Putamen (tissue), 1 donor: ENCODE data around the gene GPR37.

Experiments used
- DNase-seq: peaks from one replicate; pipeline ENCODE4 v3.0.0-alpha.2; 2016; ENCODE audit warnings: low spot score

The GPR37 gene

DNA sequence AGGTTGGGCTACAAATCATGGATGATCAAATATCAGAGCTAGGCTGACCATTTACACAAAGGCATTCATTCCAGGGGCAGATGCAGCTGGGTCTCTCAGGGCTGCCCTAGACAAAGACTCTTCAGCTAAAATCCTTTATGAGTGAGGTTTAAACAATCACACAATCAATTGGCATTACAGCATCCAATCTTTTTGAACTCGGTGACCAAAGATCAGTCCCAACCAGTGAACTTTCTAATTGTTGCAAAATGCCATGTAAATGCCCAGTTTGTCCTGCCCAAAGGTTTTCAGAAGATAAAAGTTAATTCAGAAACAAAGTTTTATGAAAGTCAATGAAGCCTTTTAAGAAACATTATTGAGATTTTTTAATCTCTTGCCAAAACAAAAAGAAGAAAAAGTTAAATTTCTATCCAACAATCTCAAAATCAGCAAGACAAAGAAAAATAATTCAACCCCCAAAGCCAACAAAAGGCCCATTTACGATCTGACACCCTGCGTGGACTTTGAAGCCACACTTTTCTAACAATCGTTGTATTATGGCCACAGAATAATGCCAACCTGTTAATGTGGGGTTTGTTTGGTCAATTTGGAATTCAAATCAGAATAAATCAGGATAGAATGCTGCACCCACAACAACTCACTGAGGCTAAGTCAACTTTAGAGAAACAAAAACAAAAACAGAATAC is 40.9 kb downstream of the GPR37 start:
- DNase-seq, result peak; percentile 94

GRCh38 chr7:124724079-124724478 is 41.5 kb downstream of the GPR37 start:
- no peak for DNase-seq

- no peak for DNase-seq
These were observed 42.6 kb downstream of the GPR37 start for GRCh38 chr7:124723012-124723411.

GRCh38 chr7:124722292-124722691 is 43.3 kb downstream of the GPR37 start:
- no peak for DNase-seq

DNA sequence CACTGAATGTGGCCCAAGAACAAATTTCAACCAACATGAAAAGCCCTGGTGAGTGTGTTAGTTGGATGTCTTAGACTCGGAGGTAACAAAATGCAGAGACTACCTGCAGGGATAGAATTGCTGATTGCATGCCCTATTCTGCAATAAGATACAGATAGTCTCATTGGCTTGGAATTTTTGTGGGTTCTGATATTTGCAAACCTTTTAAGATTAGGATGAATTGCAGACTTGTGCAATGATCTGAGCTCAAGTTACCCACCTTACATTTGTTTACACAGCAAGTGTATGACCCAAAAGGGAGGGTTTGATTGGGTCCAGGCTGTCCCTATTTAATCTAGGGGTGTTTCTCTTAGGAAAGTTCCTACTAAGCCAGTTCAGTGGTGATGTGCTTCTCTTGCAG is 45.4 kb downstream of the GPR37 start:
- DNase-seq, result no peak

DNA sequence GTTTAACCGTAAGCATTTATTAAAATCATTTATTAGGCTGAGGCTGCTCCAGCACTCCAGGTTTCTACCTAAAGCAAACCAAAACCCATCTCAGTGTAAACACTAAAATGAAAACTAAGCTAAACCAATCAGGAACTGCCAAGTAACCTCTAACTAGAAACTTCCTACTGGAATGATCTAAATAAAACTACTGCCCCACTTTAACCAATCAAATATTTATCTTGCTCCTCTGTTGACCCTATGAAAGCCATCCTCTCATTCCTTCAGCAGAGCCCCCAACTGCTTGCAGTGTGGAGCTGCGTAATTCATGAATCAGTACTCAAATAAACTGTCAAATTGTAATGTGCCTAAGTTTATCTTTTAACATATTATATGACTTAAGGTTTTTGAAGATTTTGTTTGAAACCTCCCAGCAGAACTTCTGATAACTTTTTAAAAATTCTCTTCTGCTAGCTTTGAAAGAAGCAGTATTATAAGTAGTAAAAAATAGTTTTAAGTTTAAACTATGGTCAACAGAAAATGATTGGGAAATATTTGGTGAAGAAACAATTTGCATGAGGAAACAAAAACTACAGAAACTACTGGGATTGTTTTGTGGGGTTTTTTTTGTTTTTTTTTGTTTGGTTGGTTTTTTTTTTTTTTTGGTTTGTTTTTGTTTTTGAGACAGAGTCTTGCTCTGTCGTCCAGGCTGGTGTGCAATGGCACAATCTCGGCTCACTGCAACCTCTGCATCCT is 47.4 kb downstream of the GPR37 start:
- DNase-seq, result no peak

DNA sequence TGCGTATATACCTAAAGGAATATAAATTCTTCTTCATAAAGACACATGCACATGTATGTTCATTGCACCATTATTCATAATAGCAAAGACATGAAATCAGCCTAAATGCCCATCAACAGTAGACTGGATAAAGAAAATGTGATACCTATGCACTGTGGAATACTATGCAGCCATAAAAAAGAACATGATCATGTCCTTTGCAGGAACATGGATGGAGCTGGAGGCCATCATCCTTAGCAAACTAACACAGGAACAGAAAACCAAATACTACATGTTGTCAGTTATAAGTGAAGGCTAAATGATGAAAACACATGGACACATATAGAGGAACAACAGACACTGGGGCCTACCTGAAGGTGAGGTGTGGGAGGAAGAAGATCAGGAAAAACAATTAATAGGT is 48.7 kb downstream of the GPR37 start:
- DNase-seq, result no peak

DNA sequence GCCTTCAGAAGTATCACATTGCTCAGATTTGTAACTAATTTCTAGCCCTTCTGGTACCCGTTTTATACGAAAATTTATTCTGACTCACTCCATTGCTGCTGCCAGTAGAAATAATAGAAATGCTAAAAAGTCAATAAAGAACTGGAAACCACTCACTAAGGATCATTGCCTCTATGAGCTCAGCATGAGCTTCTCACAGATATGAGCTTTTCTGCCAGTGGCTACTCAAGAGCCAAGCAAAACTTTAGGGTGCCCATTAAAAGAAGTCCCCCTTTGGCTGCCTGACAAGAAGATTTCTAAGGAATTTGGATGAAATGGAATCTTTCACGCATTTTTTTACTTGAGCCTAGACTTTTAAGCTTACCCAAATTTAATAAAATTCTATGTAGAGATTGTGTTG is 52.5 kb downstream of the GPR37 start:
- no peak for DNase-seq

DNA sequence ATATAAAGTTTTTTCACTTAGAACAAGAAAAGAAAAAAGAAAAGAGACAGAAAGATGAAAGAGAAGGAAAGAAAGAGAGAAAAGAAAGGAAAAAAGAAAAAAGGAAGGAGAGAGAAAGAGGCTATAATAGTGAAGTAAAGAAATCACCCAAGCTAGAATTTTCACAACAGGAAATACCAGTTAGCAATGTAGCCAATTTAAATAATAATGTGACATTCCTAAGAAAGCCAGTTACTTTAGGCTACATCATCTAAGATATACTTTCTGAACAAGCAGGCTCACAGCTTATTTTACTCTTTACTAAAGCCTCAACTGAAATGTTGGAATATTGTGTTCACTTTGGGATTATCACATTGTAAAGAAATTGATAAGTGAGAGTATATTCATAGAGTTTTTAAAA is 53.6 kb downstream of the GPR37 start:
- DNase-seq, result no peak

DNA sequence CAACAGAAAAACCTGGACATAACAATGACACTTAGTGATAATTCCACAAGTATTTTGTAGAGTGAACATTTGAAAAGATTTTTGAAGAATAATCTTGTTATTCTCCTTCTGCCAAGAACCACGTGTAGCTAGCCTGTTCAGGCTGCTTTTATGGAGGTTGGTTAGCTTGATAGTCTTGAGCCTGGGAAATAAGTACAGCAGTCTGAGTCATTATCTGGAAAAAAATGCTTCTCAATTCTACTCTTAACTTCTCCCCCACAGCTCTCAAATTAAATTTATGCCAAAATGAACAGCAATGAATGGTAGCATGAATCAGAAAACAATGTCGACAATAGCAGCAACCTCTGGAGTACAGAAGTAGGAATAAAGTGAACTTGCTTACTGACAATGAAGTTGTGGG is 63.2 kb downstream of the GPR37 start:
- DNase-seq, result no peak

DNA sequence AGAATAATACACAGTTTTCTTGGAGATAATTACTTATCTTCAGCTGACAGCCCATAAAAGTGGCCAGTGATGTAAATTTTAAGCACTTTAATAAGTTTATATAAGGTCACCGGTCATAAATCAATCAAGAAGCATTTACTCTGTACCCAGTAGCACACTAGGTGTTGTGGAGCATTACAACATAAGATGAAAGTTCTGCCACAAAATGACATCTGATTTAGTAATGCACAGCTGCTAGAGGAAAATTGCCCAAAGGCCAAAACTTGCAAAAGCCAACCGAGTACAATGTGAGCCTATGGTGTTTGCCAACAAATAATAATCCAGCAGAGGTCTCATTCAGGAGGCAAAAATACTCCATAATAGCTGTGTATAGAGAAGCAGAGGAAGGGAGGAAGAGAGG is 63.6 kb downstream of the GPR37 start:
- peak; percentile 89 for DNase-seq

DNA sequence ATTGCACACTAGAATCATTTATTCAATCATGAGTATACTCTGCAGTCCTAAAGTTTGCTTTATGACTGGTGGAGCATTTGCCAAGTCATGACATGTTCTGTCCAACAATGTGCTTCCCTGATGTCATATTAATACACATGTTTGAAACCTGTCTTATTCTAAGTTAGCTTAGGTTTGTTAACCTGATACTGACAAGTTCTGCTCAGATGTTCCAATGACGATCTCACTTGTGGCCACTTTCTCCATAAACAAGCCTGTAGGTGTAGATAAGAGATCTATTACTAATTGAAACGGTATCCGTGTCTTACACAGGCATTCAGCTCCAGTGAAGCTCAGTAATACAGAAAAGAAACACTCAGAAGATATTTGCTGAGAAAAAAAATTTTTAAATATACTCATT is 64.9 kb downstream of the GPR37 start:
- DNase-seq, result no peak

DNA sequence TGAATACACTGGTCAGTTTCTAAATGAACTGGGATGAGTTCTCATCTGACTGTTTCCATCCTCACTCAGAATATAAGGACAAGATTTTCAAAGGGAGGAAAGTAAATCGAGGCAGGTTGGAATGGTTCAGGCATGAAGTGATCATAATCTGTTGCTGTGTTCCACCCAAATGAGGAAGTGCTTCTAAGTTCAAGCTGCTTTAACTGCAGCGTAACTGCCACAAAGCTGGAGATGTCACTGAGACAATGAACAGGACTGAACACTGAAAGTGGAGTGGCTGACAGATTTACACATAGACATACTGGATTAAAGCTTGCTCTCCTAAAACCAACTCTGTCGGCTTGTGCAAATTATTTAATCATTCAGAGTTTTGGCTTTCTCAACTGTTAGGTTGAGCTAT is 66.6 kb downstream of the GPR37 start:
- no peak for DNase-seq

DNA sequence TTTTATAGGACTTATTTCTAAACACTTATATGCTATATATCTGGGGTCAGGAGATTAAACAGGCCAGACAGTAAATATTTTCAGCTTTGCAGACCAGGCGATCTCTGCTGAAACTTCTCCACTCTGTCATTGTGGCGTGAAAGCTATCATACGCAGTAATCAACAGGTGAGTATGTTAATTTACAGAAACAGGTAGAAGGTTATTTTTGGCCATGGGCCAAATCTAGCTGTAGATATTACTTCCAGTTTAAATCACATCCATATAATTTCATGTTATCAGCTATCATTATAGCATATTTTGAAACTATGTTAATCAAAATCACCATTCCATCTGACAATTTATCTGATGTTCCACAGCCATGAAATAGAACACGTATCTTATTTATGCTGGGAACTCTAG is 67.8 kb downstream of the GPR37 start:
- DNase-seq, result no peak
